Embryonic facial prominence (tissue), 1 donor: ENCODE results near the gene RACK1.

ENCODE experiments used
- DNase-seq: peaks from one replicate; pipeline ENCODE4 v3.0.0-alpha.2; 2016; ENCODE audit errors: extremely low spot score

RACK1 gene

GRCh38 chr5:181198106-181198685, 45.5 kb downstream of the RACK1 start:
- no peak for DNase-seq

DNA sequence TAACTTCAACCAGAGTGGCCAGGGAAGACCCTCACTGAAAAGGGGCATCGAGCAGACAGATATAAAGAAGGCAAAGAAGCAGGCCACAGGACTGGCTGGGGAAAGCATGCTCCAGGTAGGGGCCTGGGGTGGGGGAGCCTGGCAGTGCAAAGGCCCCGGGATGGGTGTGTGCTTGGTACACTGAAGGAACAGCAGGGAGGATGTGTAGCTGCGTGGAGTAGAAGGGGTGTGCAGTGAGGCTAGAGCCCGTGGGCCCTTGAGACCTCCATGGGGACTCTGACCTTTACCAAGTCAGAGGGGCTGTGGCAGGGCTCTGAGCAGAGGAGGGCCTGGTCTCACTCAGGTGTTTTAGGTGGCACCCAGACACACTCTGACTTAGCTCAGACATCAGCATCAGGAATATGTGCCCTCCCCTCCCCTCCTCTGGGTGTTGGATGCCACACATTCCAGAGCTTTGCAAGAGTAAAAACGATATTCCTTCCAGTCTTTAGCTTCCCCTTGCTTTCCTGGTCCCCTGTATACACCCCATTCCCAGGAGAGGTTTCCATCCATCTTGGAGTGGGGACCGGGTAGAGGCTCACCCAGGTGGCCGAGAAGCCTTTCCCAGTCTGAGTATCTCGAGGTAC, 46.3 kb downstream of the RACK1 start:
- no peak for DNase-seq

GRCh38 chr5:181195249-181195761, 48.4 kb downstream of the RACK1 start:
- no peak for DNase-seq

GRCh38 chr5:181194489-181195248, 49.0 kb downstream of the RACK1 start:
- DNase-seq, result no peak

GRCh38 chr5:181193656-181194055, 50.0 kb downstream of the RACK1 start:
- DNase-seq, result no peak

DNA sequence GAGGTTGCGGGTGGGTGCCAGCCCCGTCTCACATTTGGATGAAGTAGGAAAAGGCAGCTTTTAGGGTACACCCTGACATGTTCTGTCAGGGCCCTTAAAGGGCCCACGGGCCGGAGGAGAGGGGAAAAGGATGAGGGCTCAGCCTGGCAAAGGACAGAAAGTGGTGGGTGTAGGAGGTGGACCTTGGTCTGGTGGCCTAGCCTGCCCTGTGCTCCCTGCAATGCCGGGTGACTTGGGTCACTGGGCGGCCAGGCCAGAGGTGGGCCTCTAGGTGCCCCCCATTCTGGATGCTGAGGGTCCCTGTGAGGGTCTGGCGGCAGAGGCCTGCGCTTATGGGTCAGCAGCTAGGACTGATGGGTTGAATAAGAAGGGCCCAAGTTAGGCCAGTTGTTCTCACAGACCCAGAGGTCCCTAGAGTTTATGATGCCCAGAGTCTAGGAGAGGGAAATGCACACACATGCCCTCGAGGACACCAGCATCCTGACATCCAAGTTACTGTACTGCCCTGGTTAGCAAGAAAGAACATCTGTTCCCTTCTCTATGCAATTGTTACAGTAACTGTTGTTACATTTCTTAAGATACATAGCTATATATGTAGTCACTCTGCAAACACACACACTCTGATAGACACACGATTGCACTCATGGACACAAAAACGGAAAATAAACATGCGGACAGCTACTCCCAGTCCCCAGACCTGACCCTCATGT, 51.2 kb downstream of the RACK1 start:
- DNase-seq, result no peak

DNA sequence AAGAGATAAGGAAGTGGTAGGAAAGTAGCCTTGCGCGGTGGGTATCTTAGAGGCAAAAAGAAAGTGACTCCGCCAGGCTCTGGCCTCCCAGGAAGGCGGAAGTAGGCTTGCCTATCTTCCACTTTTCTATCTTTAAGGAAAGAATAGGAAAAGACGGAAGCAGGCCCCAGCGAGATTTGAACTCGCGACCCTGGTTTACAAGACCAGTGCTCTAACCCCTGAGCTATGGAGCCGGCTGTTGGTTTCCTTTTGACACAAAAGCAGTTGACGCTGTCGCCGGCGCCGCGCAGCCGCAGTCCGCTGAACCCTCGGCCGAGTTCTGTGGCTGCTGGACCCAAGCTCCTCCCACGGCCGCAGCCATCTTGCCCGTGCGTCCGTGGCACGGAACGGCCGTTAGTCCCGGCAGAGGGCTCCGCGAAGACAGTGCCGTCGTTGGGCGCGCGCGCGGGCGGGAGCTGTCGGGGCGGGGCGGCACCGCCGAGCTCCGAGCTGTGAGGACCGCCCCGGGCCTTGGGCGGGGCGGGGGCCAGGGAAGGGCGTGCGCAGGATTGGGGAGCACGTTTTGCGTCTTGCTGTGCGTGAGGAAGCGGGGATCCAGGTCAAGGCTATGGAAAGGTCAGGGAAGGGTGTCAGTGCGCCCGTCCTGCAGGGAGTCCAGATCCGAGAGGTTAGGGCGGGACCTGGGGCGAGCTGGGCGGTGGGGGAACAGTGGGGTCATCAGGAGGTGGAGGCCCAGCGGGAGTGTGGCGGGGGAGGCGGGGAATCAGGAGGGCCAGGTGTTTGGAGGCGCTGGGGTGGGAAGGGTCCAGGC, 52.0 kb downstream of the RACK1 start:
- peak; percentile 79 for DNase-seq

GRCh38 chr5:181190711-181191525, 52.8 kb downstream of the RACK1 start:
- no peak for DNase-seq

GRCh38 chr5:181189962-181190710, 53.6 kb downstream of the RACK1 start:
- DNase-seq, result no peak

GRCh38 chr5:181189363-181189961, 54.2 kb downstream of the RACK1 start:
- no peak for DNase-seq

- no peak for DNase-seq
Measured at GRCh38 chr5:181188700-181189362, 54.9 kb downstream of the RACK1 start.

- DNase-seq, result no peak
Measured at GRCh38 chr5:181187500-181188213, 56.0 kb downstream of the RACK1 start.

- no peak for DNase-seq
Measured at GRCh38 chr5:181186986-181187499, 56.7 kb downstream of the RACK1 start.
